Endothelial cell of umbilical vein (primary cell): ENCODE data around the gene CELA1. TPM values are rescaled to one million over a fixed set of nuclear protein-coding genes. Genes with fewer than 3 reads are reported as not detected.

Experiments
- BruUV-seq: library from RNA; stranded (reverse); fragments of 400-500 nt; replicated peaks from 2 replicates; lab custom pipeline; 2021; lab: Mats Ljungman, UMichigan
- CTCF ChIA-PET: fragments of 300-600, 350-600 bp; sonication (Branson Sonifier 250); formaldehyde crosslinking; loops from one replicate; lab custom pipeline; 2021; ENCODE audit warnings: antibody characterized with exemption, inconsistent platforms; lab: Charles Lee
- POLR2A ChIA-PET: fragments of 300-600, 350-600 bp; sonication (Branson Sonifier 250); formaldehyde crosslinking; loops from one replicate; lab custom pipeline; 2021; ENCODE audit warnings: antibody characterized with exemption, inconsistent platforms; lab: Charles Lee
- DNase-seq: peaks from one replicate; pipeline ENCODE4 v3.0.0-alpha.2; 2011; ENCODE audit warnings: low read depth, low spot score
- FAIRE-seq: peaks from 2 replicates; lab custom pipeline; 2011; peaks lifted over from hg19 to GRCh38; lab: Jason Lieb, UNC
- H2AFZ ChIP-seq: 2 replicates; pipeline ENCODE4 v1.6.0; 2012; ENCODE audit warnings: low read depth, low read length, control low read depth, inconsistent platforms
- H3K27ac ChIP-seq: 2 replicates; pipeline ENCODE4 v1.5.1; 2011; ENCODE audit warnings: low read depth, mild to moderate bottlenecking, control low read depth, low read length, moderate library complexity; ENCODE audit not compliant: insufficient read depth
- H3K27me3 ChIP-seq, 2 experiments: 2 replicates each; pipeline versions ENCODE4 v1.6.0 to v1.6.1; 2011; ENCODE audit warnings: low read length in 2 of 2, mixed read lengths in 1 of 2; ENCODE audit not compliant: control insufficient read depth in 2 of 2, insufficient read depth in 2 of 2
- H3K36me3 ChIP-seq, 2 experiments: 2 replicates in 1 of 2; 3 replicates in 1 of 2; pipeline ENCODE4 v1.5.1; 2011; ENCODE audit warnings: low read length in 2 of 2, mild to moderate bottlenecking in 1 of 2, moderate library complexity in 1 of 2; ENCODE audit not compliant: control insufficient read depth in 2 of 2, insufficient read depth in 2 of 2; ENCODE audit errors: extremely low read depth in 1 of 2
- H3K4me1 ChIP-seq: 3 replicates; pipeline ENCODE4 v1.5.1; 2011; ENCODE audit warnings: mild to moderate bottlenecking, low read length; ENCODE audit not compliant: control insufficient read depth, insufficient read depth; ENCODE audit errors: extremely low read depth
- H3K4me2 ChIP-seq: 2 replicates; pipeline ENCODE4 v1.6.1; 2011; ENCODE audit warnings: low read length, control low read depth, mixed read lengths; ENCODE audit not compliant: insufficient read depth
- H3K4me3 ChIP-seq, 3 experiments: fragments of 200-600 bp in 1 of 3; sonication (generic), shearing (Covaris generic) in 1 of 3; replicated peaks in 1 of 3; 2 replicates each; pipeline ENCODE4 v1.5.1; 2011 to 2016; ENCODE audit warnings: control low read depth in 3 of 3, low read length in 3 of 3, mild to moderate bottlenecking in 2 of 3, inconsistent platforms in 1 of 3, low read depth in 1 of 3, moderate library complexity in 1 of 3; ENCODE audit not compliant: insufficient read depth in 1 of 3
- H3K79me2 ChIP-seq: 2 replicates; pipeline ENCODE4 v1.6.0; 2012; ENCODE audit warnings: low read length, inconsistent platforms; ENCODE audit not compliant: control insufficient read depth, insufficient read depth
- H3K9ac ChIP-seq: replicated peaks from 2 replicates; pipeline ENCODE3; 2011; ENCODE audit warnings: low read length, control low read depth; ENCODE audit not compliant: insufficient read depth; ENCODE audit errors: extremely low read depth
- H3K9me1 ChIP-seq: replicated peaks from 3 replicates; pipeline ENCODE4 v1.6.0; 2011; ENCODE audit warnings: mild to moderate bottlenecking, low read length; ENCODE audit not compliant: control insufficient read depth, insufficient read depth; ENCODE audit errors: extremely low read depth
- H3K9me3 ChIP-seq: replicated peaks from 2 replicates; pipeline ENCODE4 v1.5.1; 2012; ENCODE audit warnings: low read length, inconsistent platforms; ENCODE audit not compliant: control insufficient read depth, insufficient read depth
- H4K20me1 ChIP-seq: replicated peaks from 2 replicates; pipeline ENCODE3; 2011; ENCODE audit warnings: mild to moderate bottlenecking, low read length; ENCODE audit not compliant: control insufficient read depth, insufficient read depth; ENCODE audit errors: extremely low read depth
- CTCF ChIP-seq, 2 donors: IDR thresholded peaks; 1 replicate in 1 of 2; 2 replicates in 1 of 2; pipeline ENCODE4 v1.5.1; 2011; ENCODE audit warnings: low read length in 2 of 2, mild to moderate bottlenecking in 2 of 2, moderate library complexity in 2 of 2, control low read depth in 1 of 2, inconsistent platforms in 1 of 2, low read depth in 1 of 2; ENCODE audit not compliant: insufficient read depth in 1 of 2; ENCODE audit errors: extremely low read depth in 1 of 2
- EZH2 ChIP-seq: IDR thresholded peaks from 2 replicates; pipeline ENCODE4 v1.6.1; 2012; ENCODE audit warnings: borderline replicate concordance, low read depth, mild to moderate bottlenecking, moderate library complexity, low read length, inconsistent platforms; ENCODE audit not compliant: severe bottlenecking
- FOS ChIP-seq: IDR thresholded peaks from 2 replicates; pipeline ENCODE4 v1.6.1; 2011; ENCODE audit warnings: mild to moderate bottlenecking, low read length, moderate library complexity, borderline replicate concordance; ENCODE audit not compliant: insufficient read depth
- GATA2 ChIP-seq: IDR thresholded peaks from 2 replicates; pipeline ENCODE4 v1.7.0; 2011; ENCODE audit warnings: low read depth, mild to moderate bottlenecking, moderate library complexity, mixed read lengths, low read length; ENCODE audit not compliant: insufficient read length, insufficient read depth
- JUN ChIP-seq: IDR thresholded peaks from 2 replicates; pipeline ENCODE4 v1.6.1; 2011; ENCODE audit warnings: borderline replicate concordance, low read depth; ENCODE audit not compliant: insufficient read length, insufficient read depth
- MAX ChIP-seq: IDR thresholded peaks from 2 replicates; pipeline ENCODE4 v1.6.1; 2011; ENCODE audit not compliant: insufficient read depth, insufficient read length
- MYC ChIP-seq: IDR thresholded peaks from one replicate; pipeline ENCODE4 v1.6.1; 2011; ENCODE audit warnings: mild to moderate bottlenecking, low read depth, low read length
- POLR2A ChIP-seq: IDR thresholded peaks from 2 replicates; pipeline ENCODE4 v1.6.1; 2012; ENCODE audit warnings: low read depth, mild to moderate bottlenecking, control low read depth, low read length
- POLR2AphosphoS5 ChIP-seq: IDR thresholded peaks from 2 replicates; pipeline ENCODE4 v1.6.1; 2012; ENCODE audit warnings: low read depth, mild to moderate bottlenecking, control low read depth, low read length, moderate library complexity; ENCODE audit not compliant: insufficient read depth
- dilution Hi-C: fragments of 300-500 bp; cut with MboI; formaldehyde crosslinking; loops from one replicate; pipeline ENCODE4 v1.15.0; 2019; ENCODE audit warnings: low sequenced_read_pairs; ENCODE audit not compliant: extremely low pct_ligation_motif_present
- intact Hi-C: fragments of 100-400 bp; cut with micrococcal nuclease; formaldehyde crosslinking; loops from one replicate; pipeline ENCODE4 v1.10.0; 2022
- polyA plus RNA-seq, 4 experiments: library from polyadenylated mRNA; depleted of rRNA in 3 of 4; stranded (reverse) in 3 of 4; unstranded in 1 of 4; fragments of >200 nt; gene quantifications; 2 replicates each; pipeline versions ENCODE4 v1.2.1 to v1.2.3, GENCODE V29; 2011 to 2012; ENCODE audit warnings: missing spikeins in 1 of 4
- total RNA-seq: library from RNA; stranded (reverse); gene quantifications from 2 replicates; pipeline ENCODE4 v1.2.3, GENCODE V29; 2021

CELA1 gene
- total and polyA plus RNA-seq, 2 donors (not counting 3 experiments of a cell fraction or from before 2014, with no cell fraction given), result not detected

DNA sequence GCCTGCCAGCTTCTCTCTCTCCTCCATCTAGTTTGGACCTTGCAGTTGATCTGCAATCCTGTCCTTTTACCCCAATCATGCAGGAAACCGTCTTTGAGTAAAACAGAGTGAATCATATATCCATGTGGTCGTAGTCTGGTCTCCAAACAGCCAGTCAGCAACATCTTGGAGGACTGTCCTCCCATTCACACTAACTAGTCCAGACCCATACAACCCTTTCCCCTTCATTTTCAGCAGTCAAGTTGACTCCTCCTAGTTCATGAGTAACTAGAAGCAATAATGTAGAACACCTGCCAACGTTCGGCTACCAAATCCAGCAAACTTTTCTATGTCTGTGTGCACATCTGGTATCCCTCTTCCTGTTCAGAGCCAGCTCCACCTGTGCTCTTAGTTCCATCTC lies 11.7 kb downstream of the CELA1 start:
- POLR2A ChIA-PET, result no interaction called here
- no peak overlapping the region for H3K4me3 ChIP-seq
- CTCF ChIA-PET, result interaction anchor here (0.9 to 1.0 kb wide), 2 partner anchors 37 to 194 kb away, joined by 3 read pairs; no protein-coding TSS in a partner anchor
- no peak overlapping the region for H3K27ac ChIP-seq
- H3K9me3 ChIP-seq, result no peaks in the 10 kb centered on the region
- no peak overlapping the region for H3K4me2 ChIP-seq
- TF ChIP-seq POLR2A (no peak), MAX (no peak), MYC (no peak), EZH2 (no peak), JUN (no peak), FOS (no peak)
- BruUV-seq, result no TSS peak
- H3K4me1 ChIP-seq, result no peaks in the 10 kb centered on the region
- no peaks in the 10 kb centered on the region for H3K79me2 ChIP-seq
- no peak overlapping the region for H3K9ac ChIP-seq
- DNase-seq (no peak), FAIRE-seq (no peak)
- no peaks in the 10 kb centered on the region for H3K36me3 ChIP-seq
- intact Hi-C loops, result no loop called here
- H2AFZ ChIP-seq, result no peak overlapping the region
- dilution Hi-C loops, result no loop called here
- no peaks in the 10 kb centered on the region for H3K27me3 ChIP-seq
- no peaks in the 10 kb centered on the region for H3K9me1 ChIP-seq
- H4K20me1 ChIP-seq, result no peaks in the 10 kb centered on the region

DNA sequence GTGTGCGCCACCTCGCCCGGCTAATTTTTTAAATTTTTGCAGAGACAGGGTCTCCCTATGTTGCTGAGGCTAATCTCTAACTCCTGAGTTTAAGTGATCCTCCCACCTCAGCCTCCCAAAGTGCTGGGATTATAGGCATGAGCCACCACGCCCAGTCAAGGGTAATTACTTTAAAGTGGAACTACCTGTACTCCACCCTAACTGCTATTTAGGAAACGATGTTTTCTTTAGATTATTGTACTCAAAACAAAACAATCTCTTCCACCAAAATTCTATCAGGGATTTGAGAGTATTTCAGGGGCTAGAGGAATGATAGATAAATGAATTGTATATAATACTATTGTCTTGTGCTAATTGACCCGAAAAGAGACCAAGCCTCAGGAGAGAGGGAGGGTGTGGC lies 12.9 kb downstream of the CELA1 start:
- Histone ChIP-seq H3K9me3 (no peaks in the 10 kb centered on the region), H3K36me3 (no peaks in the 10 kb centered on the region), H3K27ac (no peak overlapping the region), H3K9me1 (no peaks in the 10 kb centered on the region), H2AFZ (no peak overlapping the region), H3K4me1 (no peaks in the 10 kb centered on the region), H3K4me3 (no peak overlapping the region), H3K27me3 (no peaks in the 10 kb centered on the region), H3K79me2 (no peaks in the 10 kb centered on the region), H3K9ac (no peak overlapping the region), H3K4me2 (no peak overlapping the region), H4K20me1 (no peaks in the 10 kb centered on the region)
- POLR2A ChIA-PET, result no interaction called here
- BruUV-seq, result no TSS peak
- CTCF ChIA-PET, result no interaction called here
- DNase-seq, result no peak
- intact Hi-C loops (no loop called here), dilution Hi-C loops (no loop called here)
- TF ChIP-seq POLR2A, result no peak
- no peak for TF ChIP-seq EZH2
- no peak for TF ChIP-seq FOS
- TF ChIP-seq GATA2, result no peak
- no peak for TF ChIP-seq CTCF (IDR thresholded peaks at IDR 0.05; ENCODE audit: extremely low read depth in 1 of 2, insufficient read depth in 1 of 2, low read depth in 1 of 2, low read length in 2 of 2)
- no peak for TF ChIP-seq MAX
- TF ChIP-seq MYC, result no peak
- no peak for TF ChIP-seq JUN
- no peak for TF ChIP-seq POLR2AphosphoS5
- FAIRE-seq, result no peak
